ENCODE results near the gene TMEM190. TPM values are rescaled to one million over a fixed set of nuclear protein-coding genes. Genes with fewer than 3 reads are reported as not detected.

The TMEM190 gene
- total RNA-seq, 1 experiment from 2014 or later: not detected

DNA sequence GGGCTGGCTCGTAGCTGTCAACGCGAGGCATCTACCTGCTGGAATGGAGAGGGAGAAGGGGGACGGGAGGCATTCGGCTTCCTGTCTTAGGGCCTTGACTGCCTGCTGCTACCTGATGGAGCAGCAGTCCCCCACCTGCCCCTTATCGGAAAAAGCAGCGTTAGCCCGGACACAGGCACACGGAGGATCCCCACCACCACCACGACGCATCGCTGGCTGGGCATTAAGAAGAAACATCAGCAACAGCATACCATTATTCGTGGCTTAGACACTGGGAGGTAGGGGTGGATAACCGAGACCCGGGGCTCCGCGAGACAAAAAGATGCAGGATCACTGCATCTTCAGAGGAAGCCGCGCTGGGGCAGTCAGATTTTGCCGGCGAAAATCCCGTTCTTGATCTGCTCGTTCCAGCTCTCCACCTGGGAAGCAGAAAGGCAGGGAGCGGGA, 23.2 kb upstream of the TMEM190 start:
- Histone ChIP-seq H3K4me1 (ENCODE audit: insufficient read depth, low read length, poor library complexity, severe bottlenecking) (peaks cover 7% of the 10 kb centered on the region), H3K27me3 (replicated peaks; ENCODE audit: insufficient read depth, low read depth, low read length, poor library complexity) (peaks cover 32% of the 10 kb centered on the region), H3K27ac (ENCODE audit: low read depth, low read length, poor library complexity, severe bottlenecking) (no peak overlapping the region), H3K4me3 (ENCODE audit: low read depth, low read length, poor library complexity, severe bottlenecking) (peak overlapping the region; percentile 56), H3K9me3 (ENCODE audit: low read depth, low read length, poor library complexity, severe bottlenecking) (no peaks in the 10 kb centered on the region), H3K36me3 (ENCODE audit: insufficient read depth, low read length, poor library complexity, severe bottlenecking) (no peaks in the 10 kb centered on the region)
- no peak for TF ChIP-seq EZH2 (IDR thresholded peaks at IDR 0.05; ENCODE audit: borderline replicate concordance, low read depth, low read length, poor library complexity, severe bottlenecking)
- intact Hi-C loops (cut with micrococcal nuclease; ENCODE audit: unreplicated experiment): no loop called here
- POLR2A ChIA-PET (ENCODE audit: low non-redundant PET): interaction anchor here (0.7 kb wide), 1 partner anchor 14 kb away, joined by 3 read pairs; no protein-coding TSS in a partner anchor
- DNase-seq (ENCODE audit: low spot score): no peak
- CTCF ChIA-PET: no interaction called here
- no TSS peak for BruUV-seq (replicated peaks)

GRCh38 chr19:55353803-55354697, 22.6 kb upstream of the TMEM190 start:
- no peak for TF ChIP-seq EZH2 (IDR thresholded peaks at IDR 0.05; ENCODE audit: borderline replicate concordance, low read depth, low read length, poor library complexity, severe bottlenecking)
- TF ChIP-seq CTCF (conservative IDR thresholded peaks at IDR 0.05; ENCODE audit: low read depth, low read length): no peak
- BruUV-seq (replicated peaks): no TSS peak
- Histone ChIP-seq H3K27ac (ENCODE audit: low read depth, low read length, poor library complexity, severe bottlenecking) (no peak overlapping the region), H3K4me3 (ENCODE audit: low read depth, low read length, poor library complexity, severe bottlenecking) (peak overlapping the region; percentile 56), H3K4me1 (ENCODE audit: insufficient read depth, low read length, poor library complexity, severe bottlenecking) (peaks cover 6% of the 10 kb centered on the region), H3K9me3 (ENCODE audit: low read depth, low read length, poor library complexity, severe bottlenecking) (no peaks in the 10 kb centered on the region), H3K36me3 (ENCODE audit: insufficient read depth, low read length, poor library complexity, severe bottlenecking) (no peaks in the 10 kb centered on the region), H3K27me3 (replicated peaks; ENCODE audit: insufficient read depth, low read depth, low read length, poor library complexity) (peaks cover 32% of the 10 kb centered on the region)
- POLR2A ChIA-PET (ENCODE audit: low non-redundant PET): interaction anchor here (0.7 kb wide), 1 partner anchor 15 kb away, joined by 3 read pairs; no protein-coding TSS in a partner anchor
- DNase-seq (ENCODE audit: low spot score): peak; percentile 73
- CTCF ChIA-PET: interaction anchor here (0.6 kb wide), 1 partner anchor 197 kb away, joined by 11 read pairs; no protein-coding TSS in a partner anchor
- intact Hi-C loops (cut with micrococcal nuclease; ENCODE audit: unreplicated experiment): no loop called here

DNA sequence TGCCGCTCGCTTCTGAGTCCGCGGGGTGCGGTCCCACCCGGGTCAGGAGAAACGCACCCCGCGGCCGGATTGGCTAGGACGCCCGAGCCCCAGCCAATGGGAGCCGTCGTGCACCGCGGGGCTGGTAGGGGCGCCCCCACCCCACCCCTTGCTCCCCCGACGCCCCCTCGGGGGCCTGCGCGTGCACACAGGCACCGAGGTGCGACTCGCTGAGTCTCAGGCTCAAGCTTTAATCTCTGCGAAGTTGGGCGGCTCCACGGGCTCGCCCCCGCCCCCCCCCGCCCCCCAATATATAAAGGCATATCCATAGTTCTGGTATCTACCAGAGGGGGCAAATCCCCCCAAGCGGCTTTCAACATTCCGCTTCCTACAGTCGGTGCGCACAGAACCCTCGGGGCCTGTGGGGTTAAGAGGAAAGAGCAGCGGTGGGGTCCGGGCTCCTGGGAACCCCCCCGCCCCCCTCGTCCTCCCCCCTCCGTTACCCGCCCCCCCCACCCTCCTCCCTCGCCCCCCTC, 21.9 kb upstream of the TMEM190 start, which contains the start of gene COX6B2:
Gene COX6B2, minus strand, starts transcription at position 22 of the 515 bp plus-strand sequence. CDS start 198 bp downstream, outside the sequence.
- intact Hi-C loops (cut with micrococcal nuclease; ENCODE audit: unreplicated experiment): no loop called here
- no peak for DNase-seq (ENCODE audit: low spot score)
- CTCF ChIA-PET: interaction anchor here (0.6 kb wide), 1 partner anchor 198 kb away, joined by 11 read pairs; no protein-coding TSS in a partner anchor

More for the DNA sequence above, 21.9 kb upstream of the TMEM190 start, which contains the start of gene COX6B2:
- H3K36me3 ChIP-seq (ENCODE audit: insufficient read depth, low read length, poor library complexity, severe bottlenecking): no peaks in the 10 kb centered on the region
- no TSS peak for BruUV-seq (replicated peaks)
- POLR2A ChIA-PET (ENCODE audit: low non-redundant PET): no interaction called here
- no peak within 1 kb of the TSS for H3K27ac ChIP-seq (ENCODE audit: low read depth, low read length, poor library complexity, severe bottlenecking)
- TF ChIP-seq CTCF (conservative IDR thresholded peaks at IDR 0.05; ENCODE audit: low read depth, low read length) (no peak), EZH2 (IDR thresholded peaks at IDR 0.05; ENCODE audit: borderline replicate concordance, low read depth, low read length, poor library complexity, severe bottlenecking) (no peak)
- H3K4me3 ChIP-seq (ENCODE audit: low read depth, low read length, poor library complexity, severe bottlenecking): peak within 1 kb of the TSS; percentile 56
- H3K4me1 ChIP-seq (ENCODE audit: insufficient read depth, low read length, poor library complexity, severe bottlenecking): peaks cover 6% of the 10 kb centered on the region
- peaks cover 32% of the 10 kb centered on the region for H3K27me3 ChIP-seq (replicated peaks; ENCODE audit: insufficient read depth, low read depth, low read length, poor library complexity)
- no peaks in the 10 kb centered on the region for H3K9me3 ChIP-seq (ENCODE audit: low read depth, low read length, poor library complexity, severe bottlenecking)

Measured in A673 (cell line).